ENCODE results near the gene PDLIM5.

DNA sequence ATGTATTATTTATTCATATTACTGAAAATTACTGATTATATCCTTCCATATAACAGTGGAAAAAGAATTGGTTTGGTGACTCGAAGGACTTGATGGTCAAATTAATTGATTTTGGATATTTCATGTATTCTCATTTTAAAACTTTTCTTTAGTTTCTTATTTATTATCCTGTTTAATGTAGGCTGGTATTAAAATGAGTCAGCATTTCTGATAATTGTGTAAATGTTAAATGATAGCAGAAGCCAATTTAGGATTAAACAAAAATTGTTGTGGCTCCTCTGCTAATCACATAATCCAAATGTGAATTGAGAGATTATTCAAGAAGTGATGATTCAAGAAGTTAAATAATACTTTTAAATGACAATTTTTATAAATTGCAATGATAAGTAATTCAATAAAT, 38.7 kb downstream of the PDLIM5 start:
- no peak for TF ChIP-seq POLR2A (IDR thresholded peaks at IDR 0.05; ENCODE audit: low read depth, low read length)
- TF ChIP-seq SPI1 (IDR thresholded peaks at IDR 0.05; ENCODE audit: low read depth, low read length): no peak
- no peak for TF ChIP-seq POLR2AphosphoS5 (IDR thresholded peaks at IDR 0.05; ENCODE audit: low read depth, low read length)
- no peak for TF ChIP-seq TAF1 (IDR thresholded peaks at IDR 0.05; ENCODE audit: low read depth, low read length)
- TF ChIP-seq PAX5 (IDR thresholded peaks at IDR 0.05; ENCODE audit: insufficient read depth, low read length, severe bottlenecking): no peak

All from GM12891 (cell line).